Right atrium auricular region (tissue), 2 donors: ENCODE data around the gene PRAF2. TPM values are rescaled to one million over a fixed set of nuclear protein-coding genes. Genes with fewer than 3 reads are reported as not detected.
A peak's percentile ranks its signal among the peaks of the same experiment; 100 is the strongest.

ENCODE experiments used
- DNase-seq: peaks from one replicate; pipeline ENCODE4 v3.0.0-alpha.2; 2019; ENCODE audit warnings: low spot score
- H3K27ac ChIP-seq, 2 donors: fragments of 200-600 bp; sonication (generic); 1 replicate in 1 of 2; 2 replicates in 1 of 2; pipeline ENCODE4 v1.5.1; 2016 to 2019
- H3K27me3 ChIP-seq, 2 donors: fragments of 200-600 bp; sonication (generic); one replicate each; pipeline versions ENCODE4 v1.5.1 to v1.6.0; 2017 to 2019
- H3K36me3 ChIP-seq: fragments of 200-600 bp; sonication (generic); one replicate; pipeline ENCODE4 v1.5.1; 2016
- H3K4me1 ChIP-seq, 2 donors: fragments of 200-600 bp; sonication (generic); one replicate each; pipeline versions ENCODE4 v1.5.1 to v1.6.0; 2017 to 2019
- H3K4me3 ChIP-seq, 2 donors: fragments of 200-600 bp; sonication (generic); 1 replicate in 1 of 2; 2 replicates in 1 of 2; pipeline ENCODE4 v1.5.1; 2017 to 2019; ENCODE audit warnings: mild to moderate bottlenecking in 1 of 2, moderate library complexity in 1 of 2
- H3K9me3 ChIP-seq, 2 donors: fragments of 200-600 bp; sonication (generic); one replicate each; pipeline ENCODE4 v1.5.1; 2019
- CTCF ChIP-seq, 2 donors: fragments of 200-600 bp; sonication (generic); IDR thresholded peaks; one replicate each; pipeline ENCODE4 v1.5.1; 2019; ENCODE audit warnings: antibody characterized with exemption in 2 of 2
- total RNA-seq, 2 donors: library from RNA; depleted of rRNA; stranded (reverse); fragments of >200 nt; gene quantifications; one replicate each; pipeline ENCODE4 v1.1.0, GENCODE V29; 2016

The PRAF2 gene
- total RNA-seq, 2 donors from 2014 or later: 11.5 to 29.7 TPM

DNA sequence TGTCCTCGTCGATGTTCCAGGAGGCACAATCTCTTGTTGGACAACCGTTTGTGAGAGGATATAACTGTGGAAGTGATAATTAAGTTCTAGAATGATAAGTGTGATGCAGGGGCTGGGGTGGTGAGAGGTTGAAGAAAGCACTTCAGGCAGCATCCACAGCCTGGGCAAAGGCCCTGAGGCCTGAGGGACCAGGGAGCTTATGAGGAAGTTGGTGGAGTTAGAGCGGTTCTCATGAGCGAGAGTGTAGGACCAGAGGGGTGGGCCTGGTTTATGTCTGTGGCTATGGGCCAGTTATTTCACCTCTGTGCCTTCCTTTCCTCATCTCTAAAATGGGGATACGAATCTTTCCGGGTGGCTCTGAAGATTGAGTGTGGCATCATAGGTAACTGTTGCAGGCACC lies 12.3 kb downstream of the PRAF2 start:
- TF ChIP-seq CTCF (IDR thresholded peaks at IDR 0.05): no peak
- H3K4me1 ChIP-seq: no peaks in the 10 kb centered on the region
- no peaks in the 10 kb centered on the region for H3K27me3 ChIP-seq
- no peaks in the 10 kb centered on the region for H3K36me3 ChIP-seq
- no peaks in the 10 kb centered on the region for H3K9me3 ChIP-seq
- DNase-seq: no peak
- H3K4me3 ChIP-seq: no peak overlapping the region
- no peak overlapping the region for H3K27ac ChIP-seq

DNA sequence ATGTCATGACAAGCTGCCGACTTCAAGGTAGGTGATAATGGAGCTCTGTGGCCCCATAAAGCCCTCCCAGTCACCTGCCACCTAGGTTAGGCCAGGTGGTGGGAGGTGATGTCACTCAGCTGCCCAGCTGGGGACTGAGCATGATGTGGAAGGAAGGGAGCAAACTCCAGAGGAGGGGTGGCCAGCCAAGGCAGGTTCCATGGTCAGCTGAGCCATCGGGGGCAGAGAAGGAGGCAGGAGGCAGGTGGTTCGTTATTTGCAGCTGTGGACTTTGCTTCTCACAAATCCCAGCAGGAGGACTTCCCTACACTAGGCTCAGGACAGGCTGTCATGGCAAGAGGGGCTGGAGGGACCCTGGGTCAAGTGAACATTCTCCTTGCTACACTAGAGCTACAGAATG lies 12.9 kb downstream of the PRAF2 start:
- no peak for TF ChIP-seq CTCF (IDR thresholded peaks at IDR 0.05)
- Histone ChIP-seq H3K36me3 (no peaks in the 10 kb centered on the region), H3K4me3 (no peak overlapping the region), H3K27ac (no peak overlapping the region), H3K4me1 (no peaks in the 10 kb centered on the region), H3K9me3 (no peaks in the 10 kb centered on the region), H3K27me3 (no peaks in the 10 kb centered on the region)
- no peak for DNase-seq

GRCh38 chrX:49059681-49060085 lies 14.1 kb downstream of the PRAF2 start:
- Histone ChIP-seq H3K36me3 (no peaks in the 10 kb centered on the region), H3K4me1 (no peaks in the 10 kb centered on the region), H3K9me3 (no peaks in the 10 kb centered on the region), H3K27me3 (no peaks in the 10 kb centered on the region), H3K4me3 (no peak overlapping the region), H3K27ac (no peak overlapping the region)
- no peak for DNase-seq
- TF ChIP-seq CTCF (IDR thresholded peaks at IDR 0.05): no peak

DNA sequence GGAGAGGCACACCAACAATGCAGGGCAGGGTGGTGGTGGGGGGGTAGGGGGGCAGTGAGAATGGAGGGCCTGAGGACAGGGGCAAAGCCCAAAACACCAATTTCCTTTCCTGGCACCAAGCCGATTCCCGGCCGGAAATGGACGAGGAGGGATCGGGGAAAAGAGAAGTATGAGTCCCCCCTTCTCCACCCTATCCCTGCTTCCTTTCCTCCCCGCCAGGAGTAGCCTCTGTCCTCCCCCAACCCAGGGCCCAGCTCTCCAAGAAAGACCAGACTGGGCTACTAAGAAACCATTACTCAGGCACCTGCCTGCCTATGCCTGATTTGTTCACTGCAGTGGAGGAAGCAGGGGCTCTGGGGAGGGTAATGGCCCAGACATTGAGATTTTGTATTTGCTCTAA lies 14.6 kb downstream of the PRAF2 start:
- no peaks in the 10 kb centered on the region for H3K36me3 ChIP-seq
- H3K27ac ChIP-seq: no peak overlapping the region
- no peaks in the 10 kb centered on the region for H3K27me3 ChIP-seq
- no peaks in the 10 kb centered on the region for H3K4me1 ChIP-seq
- no peaks in the 10 kb centered on the region for H3K9me3 ChIP-seq
- H3K4me3 ChIP-seq: no peak overlapping the region
- DNase-seq: no peak
- TF ChIP-seq CTCF (IDR thresholded peaks at IDR 0.05): no peak

- Histone ChIP-seq H3K27me3 (no peaks in the 10 kb centered on the region), H3K36me3 (no peaks in the 10 kb centered on the region), H3K4me1 (no peaks in the 10 kb centered on the region), H3K27ac (no peak within 1 kb of the TSS), H3K9me3 (no peaks in the 10 kb centered on the region), H3K4me3 (no peak within 1 kb of the TSS)
- DNase-seq: no peak
- TF ChIP-seq CTCF (IDR thresholded peaks at IDR 0.05): no peak
Measured at GRCh38 chrX:49058794-49059193, 15.0 kb downstream of the PRAF2 start, which contains the start of gene CCDC120. Gene CCDC120 (plus strand): TSS chrX:49058999. CDS start chrX:49062042, 3,043 bp downstream.

- no peak for TF ChIP-seq CTCF (IDR thresholded peaks at IDR 0.05)
- H3K4me1 ChIP-seq: no peaks in the 10 kb centered on the region
- H3K27ac ChIP-seq: peak overlapping the region; percentile 79 to 89
- H3K36me3 ChIP-seq: no peaks in the 10 kb centered on the region
- no peaks in the 10 kb centered on the region for H3K27me3 ChIP-seq
- H3K9me3 ChIP-seq: no peaks in the 10 kb centered on the region
- H3K4me3 ChIP-seq: peak overlapping the region; percentile 63 to 65
- DNase-seq: no peak
Measured at GRCh38 chrX:49054073-49054762, 19.6 kb downstream of the PRAF2 start.
